ENCODE measurements around the gene DDI1. TPM values are rescaled to one million over a fixed set of nuclear protein-coding genes. Genes with fewer than 3 reads are reported as not detected.

The DDI1 gene
- total RNA-seq, 6 donors from 2014 or later = not detected

- no peaks in the 10 kb centered on the region for H3K9me3 ChIP-seq
- no peak for DNase-seq
- no peak for TF ChIP-seq EP300 (IDR thresholded peaks at IDR 0.05)
- no peak for TF ChIP-seq CTCF (IDR thresholded peaks at IDR 0.05)
- no peak for TF ChIP-seq POLR2A (IDR thresholded peaks at IDR 0.05)
- TF ChIP-seq POLR2AphosphoS5 (IDR thresholded peaks at IDR 0.05) = no peak
- no peak overlapping the region for H3K27ac ChIP-seq
- ATAC-seq (ENCODE audit: low FRiP score in 2 of 2) = peak in 1 of 2 donors; percentile 34
- 75 to 86% methylated on average over 3 of the region's 3 CpGs for WGBS, 2 donors
- no peak overlapping the region for H3K4me3 ChIP-seq
- H3K36me3 ChIP-seq = no peaks in the 10 kb centered on the region
- no peaks in the 10 kb centered on the region for H3K4me1 ChIP-seq
- no peaks in the 10 kb centered on the region for H3K27me3 ChIP-seq
Measured at GRCh38 chr11:104001561-104002056, 34.8 kb upstream of the DDI1 start.

GRCh38 chr11:104003491-104003890 is 32.9 kb upstream of the DDI1 start:
- Histone ChIP-seq H3K36me3 (no peaks in the 10 kb centered on the region), H3K27ac (no peak overlapping the region), H3K4me1 (no peaks in the 10 kb centered on the region), H3K27me3 (no peaks in the 10 kb centered on the region), H3K4me3 (no peak overlapping the region), H3K9me3 (no peaks in the 10 kb centered on the region)
- no peak for TF ChIP-seq POLR2AphosphoS5 (IDR thresholded peaks at IDR 0.05)
- TF ChIP-seq CTCF (IDR thresholded peaks at IDR 0.05) = no peak
- TF ChIP-seq POLR2A (IDR thresholded peaks at IDR 0.05) = no peak
- DNase-seq (no peak), ATAC-seq (ENCODE audit: low FRiP score in 2 of 2) (no peak)

- no peaks in the 10 kb centered on the region for H3K27me3 ChIP-seq
- 20 to 28% methylated on average over 2 of the region's 2 CpGs for WGBS, 2 donors
- no peaks in the 10 kb centered on the region for H3K4me1 ChIP-seq
- no peak overlapping the region for H3K4me3 ChIP-seq
- ATAC-seq (ENCODE audit: low FRiP score in 2 of 2) (peak in 1 of 2 donors; percentile 67), DNase-seq (no peak)
- TF ChIP-seq EP300 (IDR thresholded peaks at IDR 0.05) = peak in 1 of 4 donors; percentile 31
- no peak for TF ChIP-seq POLR2AphosphoS5 (IDR thresholded peaks at IDR 0.05)
- no peaks in the 10 kb centered on the region for H3K9me3 ChIP-seq
- H3K36me3 ChIP-seq = no peaks in the 10 kb centered on the region
- H3K27ac ChIP-seq = no peak overlapping the region
Measured at GRCh38 chr11:104005234-104005855, 31.1 kb upstream of the DDI1 start.

- DNase-seq (no peak), ATAC-seq (ENCODE audit: low FRiP score in 2 of 2) (no peak)
- H3K27me3 ChIP-seq = no peaks in the 10 kb centered on the region
- H3K27ac ChIP-seq = no peak overlapping the region
- 56 to 61% methylated on average over 3 of the region's 3 CpGs for WGBS, 2 donors
- H3K36me3 ChIP-seq = no peaks in the 10 kb centered on the region
- H3K4me1 ChIP-seq = no peaks in the 10 kb centered on the region
- no peaks in the 10 kb centered on the region for H3K9me3 ChIP-seq
- TF ChIP-seq CTCF (IDR thresholded peaks at IDR 0.05) = no peak
- TF ChIP-seq EP300 (IDR thresholded peaks at IDR 0.05) = no peak
- no peak for TF ChIP-seq POLR2AphosphoS5 (IDR thresholded peaks at IDR 0.05)
- no peak for TF ChIP-seq POLR2A (IDR thresholded peaks at IDR 0.05)
- H3K4me3 ChIP-seq = no peak overlapping the region
Measured at GRCh38 chr11:104009744-104010143, 26.7 kb upstream of the DDI1 start.

- H3K27me3 ChIP-seq = no peaks in the 10 kb centered on the region
- TF ChIP-seq POLR2AphosphoS5 (IDR thresholded peaks at IDR 0.05) (no peak), POLR2A (IDR thresholded peaks at IDR 0.05) (no peak), CTCF (IDR thresholded peaks at IDR 0.05) (no peak), EP300 (IDR thresholded peaks at IDR 0.05) (no peak)
- no peak for ATAC-seq (ENCODE audit: low FRiP score in 2 of 2)
- no peak overlapping the region for H3K27ac ChIP-seq
- 83 to 85% methylated on average over 2 of the region's 2 CpGs for WGBS, 2 donors
- DNase-seq = no peak
- no peaks in the 10 kb centered on the region for H3K36me3 ChIP-seq
- H3K9me3 ChIP-seq = no peaks in the 10 kb centered on the region
- no peak overlapping the region for H3K4me3 ChIP-seq
- no peaks in the 10 kb centered on the region for H3K4me1 ChIP-seq
Measured at GRCh38 chr11:104011044-104011443, 25.4 kb upstream of the DDI1 start.
